H9 (cell line): ENCODE results near the gene DCST2. TPM values are rescaled to one million over a fixed set of nuclear protein-coding genes. Genes with fewer than 3 reads are reported as not detected.

Experiments
- DNase-seq: peaks from one replicate; pipeline ENCODE4 v3.0.0-alpha.2; 2017
- H2AFZ ChIP-seq: one replicate; pipeline ENCODE4 v1.6.1; 2013; ENCODE audit warnings: mild to moderate bottlenecking, low read length, control low read depth, moderate library complexity
- H2AK5ac ChIP-seq: 2 replicates; pipeline ENCODE4 v1.6.1; 2013; ENCODE audit warnings: low read length, control low read depth, mixed read lengths; ENCODE audit not compliant: insufficient read length
- H2BK120ac ChIP-seq: one replicate; pipeline ENCODE4 v1.6.1; 2013; ENCODE audit warnings: low read depth, mild to moderate bottlenecking, low read length, control low read depth, inconsistent platforms; ENCODE audit not compliant: poor library complexity, severe bottlenecking
- H2BK12ac ChIP-seq: 2 replicates; pipeline ENCODE4 v1.6.1; 2013; ENCODE audit warnings: low read length, control low read depth, mixed read lengths, low read depth; ENCODE audit not compliant: insufficient read length
- H2BK15ac ChIP-seq: 2 replicates; pipeline ENCODE4 v1.6.1; 2013; ENCODE audit warnings: low read depth, low read length, control low read depth
- H2BK20ac ChIP-seq: one replicate; pipeline ENCODE4 v1.6.1; 2013; ENCODE audit warnings: low read depth, mild to moderate bottlenecking, low read length, control low read depth, inconsistent platforms; ENCODE audit not compliant: poor library complexity, severe bottlenecking
- H2BK5ac ChIP-seq: 2 replicates; pipeline ENCODE4 v1.6.1; 2013; ENCODE audit warnings: low read length, control low read depth, mixed read lengths; ENCODE audit not compliant: insufficient read length
- H3K14ac ChIP-seq: 2 replicates; pipeline ENCODE4 v1.6.1; 2013; ENCODE audit warnings: low read length, control low read depth; ENCODE audit not compliant: insufficient read depth
- H3K18ac ChIP-seq: 2 replicates; pipeline ENCODE4 v1.6.1; 2013; ENCODE audit warnings: low read depth, mild to moderate bottlenecking, mixed read lengths, low read length, control low read depth; ENCODE audit not compliant: insufficient read length
- H3K23ac ChIP-seq: 2 replicates; pipeline ENCODE4 v1.6.1; 2013; ENCODE audit warnings: low read length, control low read depth, mixed read lengths, low read depth; ENCODE audit not compliant: insufficient read length
- H3K23me2 ChIP-seq: 2 replicates; pipeline ENCODE4 v1.6.1; 2013; ENCODE audit warnings: low read depth, mild to moderate bottlenecking, mixed read lengths, low read length, control low read depth; ENCODE audit not compliant: insufficient read length, poor library complexity, severe bottlenecking
- H3K27ac ChIP-seq: 2 replicates; pipeline ENCODE4 v1.5.1; 2013; ENCODE audit warnings: low read length, control low read depth, mixed read lengths, low read depth; ENCODE audit not compliant: insufficient read length
- H3K27me3 ChIP-seq: 2 replicates; pipeline ENCODE4 v1.6.1; 2013; ENCODE audit warnings: low read length, control low read depth, inconsistent platforms; ENCODE audit not compliant: insufficient read depth
- H3K4ac ChIP-seq: 2 replicates; pipeline ENCODE4 v1.6.1; 2013; ENCODE audit warnings: low read depth, mild to moderate bottlenecking, control low read depth, inconsistent platforms, low read length, moderate library complexity
- H3K4me1 ChIP-seq: 2 replicates; pipeline ENCODE4 v1.6.1; 2013; ENCODE audit warnings: low read length, control low read depth, inconsistent platforms; ENCODE audit not compliant: insufficient read depth
- H3K4me2 ChIP-seq: 2 replicates; pipeline ENCODE4 v1.6.1; 2013; ENCODE audit warnings: low read length, control low read depth, mixed read lengths; ENCODE audit not compliant: insufficient read length, insufficient read depth
- H3K56ac ChIP-seq: 2 replicates; pipeline ENCODE4 v1.6.1; 2013; ENCODE audit warnings: low read depth, mild to moderate bottlenecking, mixed read lengths, low read length, control low read depth; ENCODE audit not compliant: insufficient read length
- H3K79me1 ChIP-seq: 2 replicates; pipeline ENCODE4 v1.6.1; 2013; ENCODE audit warnings: low read depth, mild to moderate bottlenecking, moderate library complexity, low read length, control low read depth, inconsistent platforms; ENCODE audit not compliant: insufficient read depth, poor library complexity, severe bottlenecking
- H3K79me2 ChIP-seq: 2 replicates; pipeline ENCODE4 v1.6.1; 2013; ENCODE audit warnings: low read length, control low read depth, inconsistent platforms; ENCODE audit not compliant: insufficient read depth
- H3K9ac ChIP-seq: 2 replicates; pipeline ENCODE4 v1.6.1; 2013; ENCODE audit warnings: low read length, control low read depth, mixed read lengths; ENCODE audit not compliant: insufficient read length; ENCODE audit errors: extremely low read depth
- H3K9me3 ChIP-seq: one replicate; pipeline ENCODE4 v1.6.1; 2013; ENCODE audit warnings: low read depth, low read length, inconsistent platforms; ENCODE audit not compliant: control insufficient read depth
- H3T11ph ChIP-seq: one replicate; pipeline ENCODE4 v1.6.1; 2013; ENCODE audit warnings: mild to moderate bottlenecking, low read length, control low read depth, inconsistent platforms
- H4K20me1 ChIP-seq: one replicate; pipeline ENCODE4 v1.6.1; 2013; ENCODE audit not compliant: control insufficient read depth, insufficient read length, insufficient read depth
- H4K5ac ChIP-seq: 2 replicates; pipeline ENCODE4 v1.6.1; 2013; ENCODE audit warnings: low read depth, mild to moderate bottlenecking, mixed read lengths, low read length, control low read depth; ENCODE audit not compliant: insufficient read length
- H4K8ac ChIP-seq: replicated peaks from 2 replicates; pipeline ENCODE4 v1.6.1; 2013; ENCODE audit warnings: low read length, control low read depth, mixed read lengths, low read depth; ENCODE audit not compliant: insufficient read length
- H4K91ac ChIP-seq: 2 replicates; pipeline ENCODE4 v1.6.1; 2013; ENCODE audit warnings: low read depth, mild to moderate bottlenecking, moderate library complexity, mixed read lengths, low read length, control low read depth; ENCODE audit not compliant: insufficient read length
- H3K27ac Mint-ChIP-seq, 3 experiments: 2 replicates in 2 of 3; 3 replicates in 1 of 3; pipeline ENCODE4 v1.8.0; 2020 to 2021; ENCODE audit warnings: mixed read lengths in 3 of 3, mild to moderate bottlenecking in 1 of 3, moderate library complexity in 1 of 3
- H3K27me3 Mint-ChIP-seq: 2 replicates; pipeline ENCODE4 v1.8.0; 2021; ENCODE audit warnings: low read depth, mild to moderate bottlenecking, moderate library complexity, mixed read lengths
- H3K36me3 Mint-ChIP-seq, 3 experiments: 2 replicates in 2 of 3; 3 replicates in 1 of 3; pipeline ENCODE4 v1.8.0; 2020 to 2021; ENCODE audit warnings: low read depth in 3 of 3, mixed read lengths in 3 of 3; ENCODE audit not compliant: insufficient read depth in 1 of 3
- H3K4me1 Mint-ChIP-seq, 2 experiments: 2 replicates each; pipeline ENCODE4 v1.8.0; 2020; ENCODE audit warnings: mixed read lengths in 2 of 2
- H3K4me3 Mint-ChIP-seq, 2 experiments: 2 replicates in 1 of 2; 3 replicates in 1 of 2; pipeline ENCODE4 v1.8.0; 2020 to 2021; ENCODE audit warnings: mild to moderate bottlenecking in 2 of 2, mixed read lengths in 2 of 2, moderate library complexity in 1 of 2
- H3K9me3 Mint-ChIP-seq, 2 experiments: 2 replicates in 1 of 2; 3 replicates in 1 of 2; pipeline ENCODE4 v1.8.0; 2020; ENCODE audit warnings: mild to moderate bottlenecking in 2 of 2, mixed read lengths in 2 of 2, moderate library complexity in 1 of 2
- CTCF ChIP-seq: fragments of 200-600 bp; sonication (generic); conservative IDR thresholded peaks from 3 replicates; pipeline ENCODE4 v1.8.0; 2021; ENCODE audit warnings: antibody characterized with exemption, mild to moderate bottlenecking
- WGBS: extraction: QIAGEN DNeasy Blood & Tissue Kit; methylation state at CpG from one replicate; pipeline ENCODE4 v1.1.7; 2013; ENCODE audit warnings: missing lambda C conversion rate, low lambda C conversion rate, mixed read lengths; ENCODE audit not compliant: insufficient read length; ENCODE audit errors: extremely low coverage; 5-methylcytosine and 5-hydroxymethylcytosine counted together
- total RNA-seq: library from RNA; stranded (reverse); gene quantifications from 2 replicates; pipeline ENCODE4 v1.2.1, GENCODE V29; 2021

DCST2 gene
- total RNA-seq, 1 experiment from 2014 or later, result 0.35 TPM

- H3K23me2 ChIP-seq, result no peaks in the 10 kb centered on the region
- H2AK5ac ChIP-seq, result no peak overlapping the region
- H3T11ph ChIP-seq, result no peak overlapping the region
- H2BK12ac ChIP-seq, result no peak overlapping the region
- peak; percentile 100 for TF ChIP-seq CTCF
- H4K91ac ChIP-seq, result no peak overlapping the region
- Mint-ChIP-seq H3K27ac (peak overlapping the region; percentile 95 to 98 (median 95)), H3K27me3 (peaks cover 4% of the 10 kb centered on the region), H3K36me3 (peaks cover 8 to 38% (median 23%) of the 10 kb centered on the region in 3 experiments; a peak in 6 of 7 replicates), H3K9me3 (no peaks in the 10 kb centered on the region; a peak in 1 of 5 replicates), H3K4me1 (peaks cover 36 to 58% of the 10 kb centered on the region in 2 experiments), H3K4me3 (peak overlapping the region; percentile 50 to 72)
- peaks cover 3% of the 10 kb centered on the region; the same call in 1 of the 2 replicates for H3K4me1 ChIP-seq
- no peaks in the 10 kb centered on the region for H3K9me3 ChIP-seq
- WGBS, result no CpG with 5 or more reads among the region's 49 CpGs
- H2BK15ac ChIP-seq, result no peak overlapping the region
- H2BK5ac ChIP-seq, result no peak overlapping the region
- peak overlapping the region; percentile 54 for H3K18ac ChIP-seq
- peak overlapping the region; percentile 34 for H3K4me2 ChIP-seq
- no peaks in the 10 kb centered on the region for H4K20me1 ChIP-seq
- H4K8ac ChIP-seq, result no peak overlapping the region
- no peak overlapping the region for H2BK120ac ChIP-seq
- DNase-seq, result peak; percentile 94
- no peak overlapping the region for H3K14ac ChIP-seq
- no peak overlapping the region for H4K5ac ChIP-seq
- H3K79me1 ChIP-seq, result no peaks in the 10 kb centered on the region
- H3K79me2 ChIP-seq, result no peaks in the 10 kb centered on the region; the same call in 1 of the 2 replicates
- H3K27me3 ChIP-seq, result no peaks in the 10 kb centered on the region
- H3K4ac ChIP-seq, result no peak overlapping the region
- no peak overlapping the region for H2BK20ac ChIP-seq
- H3K56ac ChIP-seq, result no peak overlapping the region
- H3K9ac ChIP-seq, result no peak overlapping the region
- no peak overlapping the region for H2AFZ ChIP-seq
- no peak overlapping the region for H3K23ac ChIP-seq
- H3K27ac ChIP-seq, result no peak overlapping the region
Measured at GRCh38 chr1:155017041-155017945, 16.3 kb downstream of the DCST2 start.
